ENCODE results near the gene P2RX2.
"Not testable (repeated sequence)": the region's sequence is repeated elsewhere in the genome, so short reads cannot be mapped to it uniquely, and the experiment has no call there.

P2RX2 gene

DNA sequence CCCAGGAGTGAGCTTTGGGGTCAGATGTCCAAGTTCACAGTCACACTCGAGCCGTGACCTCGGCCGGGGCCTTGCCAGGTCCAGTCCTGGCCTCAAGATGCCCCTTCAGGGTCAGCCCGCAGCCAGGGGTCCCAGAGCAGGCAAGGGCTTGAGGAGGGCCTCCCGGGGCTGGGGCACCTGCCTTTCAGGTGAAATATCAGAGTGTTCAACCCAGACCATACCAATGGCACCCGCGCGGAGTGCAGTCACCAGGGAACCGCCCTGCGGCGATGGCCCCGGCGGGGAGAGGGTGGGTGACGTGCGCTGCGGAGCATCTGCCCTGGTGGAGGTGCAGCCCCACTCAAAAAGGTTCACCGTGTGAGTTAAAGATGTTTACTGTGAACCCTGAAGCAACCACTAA is 25.1 kb upstream of the P2RX2 start:
- H3K9ac ChIP-seq (ENCODE audit: low read depth, low read length) = no peak overlapping the region
- H3K4me3 ChIP-seq (ENCODE audit: low read length) = no peak overlapping the region
- peaks cover 86% of the 10 kb centered on the region for H3K27me3 ChIP-seq (ENCODE audit: insufficient read depth, low read length)
- H3K9me3 ChIP-seq (ENCODE audit: insufficient read depth, low read depth, low read length) = no peaks in the 10 kb centered on the region
- 93% methylated on average over 18 of the region's 18 CpGs for WGBS
- no peaks in the 10 kb centered on the region; the same call in 1 of the 2 replicates for H3K4me1 ChIP-seq (ENCODE audit: insufficient read depth, low read length)
- no peak overlapping the region for H3K27ac ChIP-seq (ENCODE audit: low read depth, low read length)
- no peaks in the 10 kb centered on the region for H3K36me3 ChIP-seq (ENCODE audit: insufficient read depth, low read length)

DNA sequence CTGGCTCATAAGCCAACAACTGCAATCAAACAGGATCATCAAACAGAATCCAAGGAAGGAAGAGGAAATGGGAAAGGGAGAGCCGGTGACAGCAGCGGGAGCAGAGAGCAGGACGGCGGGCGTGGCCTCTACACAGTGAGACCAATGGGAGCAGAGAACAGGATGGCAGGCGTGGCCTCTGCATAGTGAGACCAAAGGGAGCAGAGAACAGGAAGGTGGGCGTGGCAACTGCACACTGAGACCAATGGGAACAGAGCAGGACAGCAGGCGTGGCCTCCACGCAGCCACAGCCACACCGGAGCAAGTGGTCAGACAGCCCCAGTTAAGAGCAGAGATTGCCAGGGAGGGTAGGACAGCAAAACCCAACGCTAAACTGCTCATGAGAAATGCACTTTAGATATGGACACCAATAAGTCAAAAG is 24.6 kb upstream of the P2RX2 start:
- Histone ChIP-seq H3K27ac (ENCODE audit: low read depth, low read length) (no peak overlapping the region), H3K4me3 (ENCODE audit: low read length) (no peak overlapping the region), H3K36me3 (ENCODE audit: insufficient read depth, low read length) (no peaks in the 10 kb centered on the region), H3K9ac (ENCODE audit: low read depth, low read length) (no peak overlapping the region), H3K27me3 (ENCODE audit: insufficient read depth, low read length) (peaks cover 82% of the 10 kb centered on the region), H3K9me3 (ENCODE audit: insufficient read depth, low read depth, low read length) (no peaks in the 10 kb centered on the region), H3K4me1 (ENCODE audit: insufficient read depth, low read length) (no peaks in the 10 kb centered on the region; the same call in 1 of the 2 replicates)
- WGBS = 56% methylated on average over 11 of the region's 11 CpGs

DNA sequence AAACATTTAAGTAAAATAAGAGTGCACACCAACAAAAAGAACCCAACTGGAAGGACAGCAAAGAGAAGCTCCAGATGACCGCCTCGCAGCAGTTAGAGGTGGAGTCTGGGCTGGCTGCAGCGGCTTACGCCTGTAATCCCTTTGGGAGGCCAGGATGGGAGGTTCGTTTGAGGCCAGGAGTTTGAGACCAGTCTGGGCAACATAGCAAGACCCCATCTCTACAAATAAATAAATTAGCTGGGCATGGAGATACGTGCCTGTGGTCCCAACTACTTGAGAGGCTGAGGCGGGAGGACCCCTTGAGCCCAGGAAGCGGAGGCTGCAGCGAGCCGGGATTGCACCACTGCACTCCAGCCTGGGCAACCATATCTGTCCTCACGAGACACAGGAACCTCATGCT is 23.4 kb upstream of the P2RX2 start:
- no peaks in the 10 kb centered on the region for H3K9me3 ChIP-seq (ENCODE audit: insufficient read depth, low read depth, low read length)
- peaks cover 77% of the 10 kb centered on the region for H3K27me3 ChIP-seq (ENCODE audit: insufficient read depth, low read length)
- no peak overlapping the region for H3K9ac ChIP-seq (ENCODE audit: low read depth, low read length)
- H3K36me3 ChIP-seq (ENCODE audit: insufficient read depth, low read length) = no peaks in the 10 kb centered on the region
- no peak overlapping the region for H3K27ac ChIP-seq (ENCODE audit: low read depth, low read length)
- H3K4me3 ChIP-seq (ENCODE audit: low read length) = no peak overlapping the region
- peaks cover 3% of the 10 kb centered on the region; the same call in 1 of the 2 replicates for H3K4me1 ChIP-seq (ENCODE audit: insufficient read depth, low read length)
- 84% methylated on average over 11 of the region's 11 CpGs for WGBS

DNA sequence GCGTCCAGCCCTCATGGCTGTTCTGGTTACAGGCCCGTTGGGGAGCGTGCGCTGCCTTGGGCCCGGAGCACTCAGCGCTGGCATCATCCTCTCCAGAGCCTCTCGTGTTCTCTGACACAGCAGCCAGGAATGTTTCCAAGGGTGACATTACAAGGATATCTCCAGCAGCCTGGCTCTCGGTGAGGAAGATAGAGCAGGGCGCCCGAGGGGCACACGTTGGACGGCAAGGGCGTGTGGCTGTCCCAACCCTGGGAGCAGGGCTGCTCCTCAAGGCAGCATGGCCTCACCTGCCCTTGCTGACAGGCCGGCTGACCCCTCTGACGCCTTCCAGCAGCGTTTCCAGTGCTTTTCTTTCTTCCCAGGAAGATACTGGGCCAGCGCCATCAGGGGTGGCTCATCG is 22.6 kb upstream of the P2RX2 start:
- peaks cover 77% of the 10 kb centered on the region for H3K27me3 ChIP-seq (ENCODE audit: insufficient read depth, low read length)
- no peak overlapping the region for H3K27ac ChIP-seq (ENCODE audit: low read depth, low read length)
- no peaks in the 10 kb centered on the region for H3K9me3 ChIP-seq (ENCODE audit: insufficient read depth, low read depth, low read length)
- H3K9ac ChIP-seq (ENCODE audit: low read depth, low read length) = no peak overlapping the region
- H3K36me3 ChIP-seq (ENCODE audit: insufficient read depth, low read length) = no peaks in the 10 kb centered on the region
- H3K4me1 ChIP-seq (ENCODE audit: insufficient read depth, low read length) = peaks cover 4% of the 10 kb centered on the region; the same call in 1 of the 2 replicates
- 55% methylated on average over 18 of the region's 18 CpGs for WGBS
- no peak overlapping the region for H3K4me3 ChIP-seq (ENCODE audit: low read length)

DNA sequence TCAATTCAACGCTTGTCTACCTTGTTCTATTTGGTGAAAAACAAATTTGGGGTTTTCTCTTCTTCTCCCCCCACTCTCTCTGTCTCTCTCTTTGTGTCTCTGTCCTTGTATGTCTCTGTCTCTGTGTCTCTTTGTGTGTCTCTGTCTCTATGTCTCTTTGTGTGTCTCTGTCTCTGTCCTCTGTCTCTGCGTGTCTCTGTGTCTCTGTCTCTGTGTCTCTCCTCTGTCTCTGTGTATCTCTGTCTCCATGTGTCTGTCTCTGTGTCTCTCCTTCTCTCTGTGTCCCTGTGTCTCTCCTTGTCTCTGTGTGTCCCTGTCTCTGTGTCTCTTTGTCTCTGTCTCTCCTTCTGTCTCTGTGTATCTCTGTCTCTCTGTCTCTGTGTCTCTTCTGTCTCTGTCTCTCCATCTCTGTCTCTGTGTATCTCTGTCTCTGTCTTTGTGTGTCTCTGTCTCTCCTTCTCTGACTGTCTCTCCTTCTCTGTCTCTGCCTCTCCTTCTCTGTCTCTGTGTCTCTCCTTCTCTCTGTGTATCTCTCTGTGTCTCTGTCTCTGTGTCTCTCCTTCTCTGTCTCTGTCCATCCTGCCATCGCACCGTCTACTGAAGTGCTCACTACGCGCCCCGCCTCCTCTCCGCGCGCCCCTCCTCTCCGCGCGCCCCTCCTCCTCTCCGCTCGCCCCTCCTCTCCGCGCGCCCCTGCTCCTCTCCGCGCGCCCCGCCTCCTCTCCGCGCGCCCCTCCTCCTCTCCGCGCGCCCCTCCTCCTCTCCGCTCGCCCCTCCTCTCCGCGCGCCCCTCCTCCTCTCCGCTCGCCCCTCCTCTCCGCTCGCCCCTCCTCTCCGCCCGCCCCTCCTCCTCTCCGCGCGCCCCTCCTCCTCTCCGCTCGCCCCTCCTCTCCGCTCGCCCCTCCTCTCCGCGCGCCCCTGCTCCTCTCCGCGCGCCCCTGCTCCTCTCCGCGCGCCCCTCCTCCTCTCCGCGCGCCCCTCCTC is 21.0 kb upstream of the P2RX2 start:
- Histone ChIP-seq H3K27ac (ENCODE audit: low read depth, low read length) (no peak overlapping the region), H3K9me3 (ENCODE audit: insufficient read depth, low read depth, low read length) (no peaks in the 10 kb centered on the region), H3K4me1 (ENCODE audit: insufficient read depth, low read length) (peaks cover 4% of the 10 kb centered on the region; the same call in 1 of the 2 replicates), H3K9ac (ENCODE audit: low read depth, low read length) (no peak overlapping the region), H3K36me3 (ENCODE audit: insufficient read depth, low read length) (no peaks in the 10 kb centered on the region), H3K4me3 (ENCODE audit: low read length) (peak overlapping the region; percentile 48), H3K27me3 (ENCODE audit: insufficient read depth, low read length) (peaks cover 78% of the 10 kb centered on the region)
- 2% methylated on average over 51 of the region's 58 CpGs for WGBS

DNA sequence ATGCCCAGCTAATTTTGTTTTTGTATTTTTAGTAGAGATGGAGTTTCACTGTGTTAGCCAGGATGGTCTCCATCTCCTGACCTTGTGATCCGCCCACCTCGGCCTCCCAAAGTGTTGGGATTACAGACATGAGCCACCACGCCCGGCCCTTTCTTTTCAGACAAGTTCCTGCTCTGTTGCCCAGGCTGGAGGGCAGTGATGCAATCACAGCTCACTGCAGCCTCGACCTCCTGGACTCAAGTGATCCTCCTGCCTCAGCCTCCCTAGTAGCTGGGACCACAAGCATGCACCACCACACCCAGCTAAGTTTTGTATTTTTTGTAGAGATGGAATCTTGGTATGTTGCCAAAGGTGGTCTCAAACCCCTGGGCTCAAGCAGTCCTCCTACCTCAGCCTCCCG is 19.1 kb upstream of the P2RX2 start:
- WGBS = 87% methylated on average over 6 of the region's 6 CpGs
- H3K9ac ChIP-seq (ENCODE audit: low read depth, low read length); H3K9me3 ChIP-seq (ENCODE audit: insufficient read depth, low read depth, low read length); H3K4me1 ChIP-seq (ENCODE audit: insufficient read depth, low read length); H3K4me3 ChIP-seq (ENCODE audit: low read length); H3K27ac ChIP-seq (ENCODE audit: low read depth, low read length); H3K36me3 ChIP-seq (ENCODE audit: insufficient read depth, low read length): not testable (repeated sequence)
- peaks cover 80% of the 10 kb centered on the region for H3K27me3 ChIP-seq (ENCODE audit: insufficient read depth, low read length)

DNA sequence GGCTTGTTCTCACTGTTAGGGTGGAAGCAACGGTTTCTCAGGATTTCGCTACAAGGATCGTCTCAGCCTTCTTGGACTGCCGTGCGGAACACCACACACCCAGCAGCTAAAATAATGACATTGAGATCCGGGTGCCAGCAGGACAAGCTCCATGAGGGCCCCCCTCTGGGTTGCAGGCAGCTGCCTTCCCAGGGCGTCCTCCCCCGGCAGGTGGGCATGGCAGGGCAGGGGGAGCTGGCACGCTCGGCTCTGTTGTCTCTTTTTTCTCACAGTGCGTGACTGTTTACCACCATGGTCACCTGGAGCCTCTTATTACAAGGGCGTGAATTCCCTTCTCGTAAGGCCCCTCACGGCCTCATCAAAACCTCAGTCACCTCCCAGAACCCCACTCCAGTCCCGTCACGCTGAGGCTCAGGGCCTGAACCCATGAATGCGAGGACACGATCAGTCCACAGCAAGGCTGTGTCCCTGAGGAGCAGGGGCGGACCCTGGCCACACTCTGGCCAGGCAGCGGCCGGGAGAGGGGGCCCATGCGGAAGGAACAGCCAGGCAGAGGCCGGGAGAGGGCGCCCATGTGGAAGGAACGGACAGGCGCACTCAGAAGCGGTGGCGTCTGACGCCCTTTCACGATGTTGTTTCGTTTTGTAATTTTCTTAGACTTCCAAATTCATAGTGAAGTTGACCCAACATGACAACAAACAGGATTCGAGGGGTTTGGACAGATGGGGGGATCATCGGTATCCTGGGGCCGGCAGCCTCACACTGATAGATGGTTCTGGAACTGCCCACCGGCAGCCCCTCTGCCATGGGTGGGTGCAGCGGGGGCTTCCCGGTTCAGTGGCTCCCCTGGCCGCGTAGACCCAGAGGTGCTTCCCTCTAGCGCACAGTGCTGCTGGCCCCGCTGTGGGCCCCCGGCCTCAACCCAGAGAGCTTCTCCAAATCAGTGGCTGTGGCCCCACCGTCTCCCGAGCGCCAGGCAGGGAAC is 18.2 kb upstream of the P2RX2 start:
- 35% methylated on average over 45 of the region's 45 CpGs for WGBS
- H3K9me3 ChIP-seq (ENCODE audit: insufficient read depth, low read depth, low read length) = no peaks in the 10 kb centered on the region
- peaks cover 83% of the 10 kb centered on the region for H3K27me3 ChIP-seq (ENCODE audit: insufficient read depth, low read length)
- peaks cover 4% of the 10 kb centered on the region; the same call in 1 of the 2 replicates for H3K4me1 ChIP-seq (ENCODE audit: insufficient read depth, low read length)
- H3K4me3 ChIP-seq (ENCODE audit: low read length) = peak overlapping the region; percentile 38
- no peak overlapping the region for H3K9ac ChIP-seq (ENCODE audit: low read depth, low read length)
- H3K36me3 ChIP-seq (ENCODE audit: insufficient read depth, low read length) = no peaks in the 10 kb centered on the region
- H3K27ac ChIP-seq (ENCODE audit: low read depth, low read length) = no peak overlapping the region

DNA sequence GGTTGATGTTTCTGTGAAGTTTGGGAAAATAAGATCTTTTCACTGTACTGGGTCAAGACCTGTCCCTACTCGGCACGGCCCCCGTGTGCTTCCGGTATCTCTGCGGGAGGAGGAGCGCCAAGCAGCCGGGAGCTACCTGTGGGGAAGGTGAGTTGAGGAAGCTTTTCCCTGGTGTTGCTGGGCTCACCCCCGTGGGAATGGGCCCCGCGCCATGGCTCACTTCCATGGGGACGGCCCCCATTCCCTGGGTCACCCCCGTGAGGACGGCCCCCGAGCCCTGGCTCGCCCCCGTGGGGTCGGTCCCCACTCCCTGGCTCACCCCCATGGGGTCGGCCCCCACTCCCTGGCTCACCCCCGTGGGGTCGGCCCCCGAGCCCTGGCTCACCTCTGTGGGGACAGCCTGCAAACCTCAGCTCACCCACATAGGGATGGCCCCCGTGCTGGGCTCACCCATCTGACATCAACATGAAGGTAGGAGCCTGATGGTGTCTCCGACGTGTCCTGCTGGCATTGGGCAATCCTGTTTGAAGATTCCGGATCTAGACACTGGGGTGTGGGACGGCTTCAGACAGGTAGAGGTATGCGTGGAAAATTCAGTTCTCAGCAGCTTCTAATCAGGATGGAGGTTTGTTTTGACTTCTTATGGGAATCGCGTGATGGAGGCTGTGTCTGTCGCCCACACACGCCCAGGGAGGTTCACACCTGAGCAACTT is 17.2 kb upstream of the P2RX2 start:
- Histone ChIP-seq H3K4me3 (ENCODE audit: low read length) (no peak overlapping the region), H3K27me3 (ENCODE audit: insufficient read depth, low read length) (peaks cover 81% of the 10 kb centered on the region)

DNA sequence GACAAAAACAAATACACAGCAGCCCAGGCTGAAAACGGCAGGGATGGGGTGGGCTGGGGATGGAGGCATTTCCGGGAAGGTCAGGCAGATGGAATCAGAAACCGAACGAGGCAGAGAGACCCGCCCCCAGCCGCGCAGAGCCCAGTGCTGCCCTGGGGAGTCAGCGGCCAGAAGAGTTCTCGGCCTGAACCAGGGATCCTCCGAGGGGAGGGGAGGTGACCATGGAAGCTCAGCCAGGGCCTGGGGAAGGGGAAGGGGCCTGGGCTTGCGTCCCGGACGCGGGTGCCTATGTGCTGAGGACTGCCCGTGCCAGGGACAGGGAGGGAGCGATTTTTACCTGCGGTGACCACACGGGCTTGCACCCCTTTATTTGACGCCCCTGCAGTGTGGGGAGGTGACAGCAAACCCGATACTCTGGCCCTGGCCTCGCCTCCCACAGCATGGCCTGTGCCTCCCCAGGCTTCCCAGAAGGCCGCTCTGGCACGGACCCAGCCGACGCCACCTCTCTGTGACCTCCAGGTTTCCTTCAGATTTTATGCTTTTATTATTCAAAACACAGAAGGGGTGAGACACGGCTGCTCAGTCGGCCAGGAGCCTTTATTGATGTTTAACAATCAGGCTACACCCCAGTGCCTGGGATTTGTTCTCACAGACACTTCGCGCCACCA is 15.9 kb upstream of the P2RX2 start:
- H3K4me1 ChIP-seq (ENCODE audit: insufficient read depth, low read length) = 0 out of 2 replicates have a peak, but pooled peaks cover 4% of the 10 kb centered on the region
- H3K27me3 ChIP-seq (ENCODE audit: insufficient read depth, low read length) = peaks cover 81% of the 10 kb centered on the region
- no peak overlapping the region for H3K9ac ChIP-seq (ENCODE audit: low read depth, low read length)
- H3K4me3 ChIP-seq (ENCODE audit: low read length) = no peak overlapping the region
- no peaks in the 10 kb centered on the region for H3K36me3 ChIP-seq (ENCODE audit: insufficient read depth, low read length)
- 53% methylated on average over 29 of the region's 29 CpGs for WGBS
- no peaks in the 10 kb centered on the region for H3K9me3 ChIP-seq (ENCODE audit: insufficient read depth, low read depth, low read length)
- no peak overlapping the region for H3K27ac ChIP-seq (ENCODE audit: low read depth, low read length)

More for the DNA sequence above, 17.2 kb upstream of the P2RX2 start:
- Histone ChIP-seq H3K9ac (ENCODE audit: low read depth, low read length) (no peak overlapping the region), H3K27ac (ENCODE audit: low read depth, low read length) (no peak overlapping the region), H3K36me3 (ENCODE audit: insufficient read depth, low read length) (no peaks in the 10 kb centered on the region), H3K4me1 (ENCODE audit: insufficient read depth, low read length) (0 out of 2 replicates have a peak, but pooled peaks cover 4% of the 10 kb centered on the region), H3K9me3 (ENCODE audit: insufficient read depth, low read depth, low read length) (no peaks in the 10 kb centered on the region)
- 84% methylated on average over 28 of the region's 31 CpGs for WGBS

Measured in HUES64 (cell line).